Stimulated activated CD8-positive, alpha-beta memory T cell treated with anti-CD3 and anti-CD28 coated beads, Interleukin-4, amount 100 ng/mL, for 24 hours (primary cell): ENCODE results near the gene CHCHD6.

Experiments
- DNase-seq: peaks from one replicate; pipeline ENCODE4 v3.0.0-alpha.2; 2020; ENCODE audit warnings: low read depth

CHCHD6 gene

GRCh38 chr3:126924458-126924857, 220.4 kb downstream of the CHCHD6 start:
- no peak for DNase-seq

- DNase-seq = no peak
These were observed 221.6 kb downstream of the CHCHD6 start for GRCh38 chr3:126925411-126926171.

DNA sequence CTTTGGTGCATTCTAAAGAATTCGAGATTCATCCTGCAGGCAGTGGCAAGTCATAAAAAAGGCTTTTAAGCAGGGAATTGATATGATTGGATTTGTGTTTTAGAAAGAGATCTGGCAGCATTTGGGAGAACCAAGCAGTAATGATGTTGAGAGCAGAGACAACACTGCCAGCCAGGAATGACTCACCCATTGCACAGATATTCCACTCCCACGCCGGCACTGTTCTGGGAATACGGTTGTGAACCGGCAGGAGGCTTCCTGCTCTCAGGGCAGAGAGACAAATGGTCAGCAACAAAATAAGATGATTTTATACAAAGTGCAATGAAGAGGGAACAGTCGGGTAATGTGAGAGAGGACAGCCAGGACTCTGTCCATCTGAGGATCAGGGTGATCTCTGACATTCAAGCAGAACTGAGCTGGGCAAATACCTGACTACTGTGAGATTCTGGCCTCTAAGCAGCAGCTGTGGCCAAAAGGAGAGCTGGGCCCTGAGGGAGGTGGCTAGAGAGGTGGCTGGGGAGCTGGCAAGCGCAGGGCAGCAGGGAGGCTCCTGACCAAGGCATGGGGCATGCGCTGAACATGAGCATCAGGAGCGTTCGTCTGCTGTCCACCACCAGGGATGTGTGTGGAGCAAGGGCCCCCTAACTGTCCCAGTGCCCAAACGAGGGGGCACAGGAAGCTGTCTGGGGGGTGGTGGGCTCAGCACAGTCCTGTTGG, 222.8 kb downstream of the CHCHD6 start:
- DNase-seq = no peak

GRCh38 chr3:126927401-126927750, 223.3 kb downstream of the CHCHD6 start:
- DNase-seq = no peak

GRCh38 chr3:126927846-126928245, 223.8 kb downstream of the CHCHD6 start:
- DNase-seq = no peak

- DNase-seq = no peak
These were observed 225.0 kb downstream of the CHCHD6 start for GRCh38 chr3:126928921-126929474.

- DNase-seq = no peak
These were observed 227.0 kb downstream of the CHCHD6 start for GRCh38 chr3:126930936-126931600.

- DNase-seq = no peak
These were observed 227.8 kb downstream of the CHCHD6 start for GRCh38 chr3:126931806-126932187.

- DNase-seq = no peak
These were observed 228.3 kb downstream of the CHCHD6 start for GRCh38 chr3:126932188-126932931.

- no peak for DNase-seq
These were observed 230.0 kb downstream of the CHCHD6 start for GRCh38 chr3:126934031-126934531.

DNA sequence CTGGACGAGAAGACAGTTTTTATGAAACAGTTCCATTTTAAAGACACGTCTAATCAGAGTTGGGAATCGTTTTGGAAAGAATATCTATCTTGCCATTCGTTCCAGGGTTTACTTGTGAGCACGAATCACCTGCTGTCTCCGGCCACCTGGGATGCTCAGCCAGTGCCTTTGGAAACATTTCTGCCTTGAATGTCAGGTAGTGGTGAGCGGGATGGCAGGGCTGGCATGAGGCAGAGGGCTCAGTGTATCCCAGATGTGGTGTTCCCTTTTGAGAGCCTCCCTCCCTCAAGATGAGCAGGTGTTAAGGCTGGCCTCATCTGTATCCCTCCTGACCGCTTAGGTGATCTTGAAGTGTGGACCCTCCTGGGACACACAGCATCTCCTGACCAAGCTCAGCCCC, 231.0 kb downstream of the CHCHD6 start:
- no peak for DNase-seq

GRCh38 chr3:126935756-126936509, 231.9 kb downstream of the CHCHD6 start:
- no peak for DNase-seq

GRCh38 chr3:126936853-126937425, 232.9 kb downstream of the CHCHD6 start:
- no peak for DNase-seq

GRCh38 chr3:126937533-126937932, 233.5 kb downstream of the CHCHD6 start:
- DNase-seq = no peak

DNA sequence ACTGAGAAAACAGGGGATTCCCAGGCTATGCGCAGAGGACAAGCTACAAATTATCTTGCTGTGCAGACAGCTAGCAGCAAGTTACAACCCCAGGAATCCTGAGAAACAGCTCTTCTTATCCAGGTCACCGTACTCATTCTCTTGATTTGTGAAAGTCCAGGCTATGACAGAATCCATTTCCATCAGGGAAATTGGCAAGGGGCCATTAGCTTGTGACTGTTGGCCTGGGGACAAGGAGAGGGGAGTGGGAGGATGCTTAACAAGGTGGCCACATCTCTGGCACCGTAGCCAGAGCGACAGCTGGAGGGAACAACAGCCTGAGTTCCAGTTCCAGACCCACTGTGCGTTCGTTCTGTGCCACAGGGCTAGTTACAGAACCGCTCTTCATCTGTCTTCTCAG, 233.9 kb downstream of the CHCHD6 start:
- no peak for DNase-seq

GRCh38 chr3:126938520-126939337, 234.7 kb downstream of the CHCHD6 start:
- no peak for DNase-seq

DNA sequence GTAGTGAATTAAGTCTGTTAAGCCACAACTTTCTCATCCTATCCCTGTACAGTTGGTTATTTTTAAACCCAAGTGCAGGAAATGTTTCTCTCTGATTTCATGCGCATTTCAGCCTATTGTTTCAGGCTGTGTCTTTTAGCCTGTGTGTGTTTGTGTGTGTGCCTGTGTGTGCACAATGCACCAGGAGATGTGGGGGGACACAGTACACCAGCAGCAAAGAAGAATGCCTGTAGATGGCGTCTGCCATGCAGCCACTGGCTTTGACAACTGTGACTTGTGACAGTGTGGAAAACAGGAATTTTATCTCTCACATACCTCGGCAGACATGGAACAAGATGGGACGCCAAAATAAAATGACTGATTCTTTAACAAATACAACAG, 235.3 kb downstream of the CHCHD6 start:
- DNase-seq = no peak

GRCh38 chr3:126939733-126940132, 235.7 kb downstream of the CHCHD6 start:
- DNase-seq = no peak

- no peak for DNase-seq
These were observed 237.8 kb downstream of the CHCHD6 start for GRCh38 chr3:126941721-126942270.
